NCI-H2107 (cell line): ENCODE results near the gene HSP90AB1.
"Not testable (repeated sequence)": the region's sequence is repeated elsewhere in the genome, so short reads cannot be mapped to it uniquely, and the experiment has no call there.

Experiments used
- DNase-seq: peaks from one replicate; lab custom pipeline; 2025; lab: John Stamatoyannopoulos, UW

The HSP90AB1 gene

GRCh38 chr6:44222486-44223318 is 24.2 kb upstream of the HSP90AB1 start:
- no peak for DNase-seq

GRCh38 chr6:44223319-44224028 is 23.4 kb upstream of the HSP90AB1 start, which contains the start of gene SLC29A1:
Gene SLC29A1, plus strand, starts transcription at chr6:44223595. Its CDS starts 3,719 bp downstream, at chr6:44227314.
- peak; percentile 36 for DNase-seq

GRCh38 chr6:44224029-44224964 is 22.6 kb upstream of the HSP90AB1 start:
- no peak for DNase-seq

GRCh38 chr6:44224965-44225305 is 22.0 kb upstream of the HSP90AB1 start:
- DNase-seq, result no peak

GRCh38 chr6:44225579-44226325 is 21.1 kb upstream of the HSP90AB1 start:
- DNase-seq, result no peak

- DNase-seq, result no peak
Observed at GRCh38 chr6:44226368-44227147, 20.3 kb upstream of the HSP90AB1 start.

- no peak for DNase-seq
Observed at GRCh38 chr6:44227148-44227793, 19.6 kb upstream of the HSP90AB1 start.

- DNase-seq, result no peak
Observed at GRCh38 chr6:44228031-44228430, 18.9 kb upstream of the HSP90AB1 start.

- DNase-seq, result no peak
Observed at GRCh38 chr6:44228433-44228832, 18.5 kb upstream of the HSP90AB1 start.

- DNase-seq, result no peak
Observed at GRCh38 chr6:44228836-44229235, 18.1 kb upstream of the HSP90AB1 start.

GRCh38 chr6:44229376-44230033 is 17.4 kb upstream of the HSP90AB1 start:
- DNase-seq, result no peak

GRCh38 chr6:44230034-44230675 is 16.7 kb upstream of the HSP90AB1 start:
- DNase-seq, result no peak

GRCh38 chr6:44231426-44231825 is 15.5 kb upstream of the HSP90AB1 start:
- DNase-seq, result not testable (repeated sequence)

- DNase-seq, result no peak
Observed at GRCh38 chr6:44232676-44233566, 14.0 kb upstream of the HSP90AB1 start.

GRCh38 chr6:44233567-44234100 is 13.3 kb upstream of the HSP90AB1 start:
- DNase-seq, result no peak

GRCh38 chr6:44234101-44235025 is 12.5 kb upstream of the HSP90AB1 start:
- DNase-seq, result no peak

GRCh38 chr6:44235269-44235668 is 11.6 kb upstream of the HSP90AB1 start:
- DNase-seq, result no peak
